Mesothelial cell of epicardium (in vitro differentiated cells): ENCODE results near the gene STK32A. TPM values are rescaled to one million over a fixed set of nuclear protein-coding genes. Genes with fewer than 3 reads are reported as not detected.
A peak's percentile ranks its signal among the peaks of the same experiment; 100 is the strongest.

Source experiments
- DNase-seq, 2 experiments: peaks; one replicate each; pipeline ENCODE4 v3.0.0; 2021; ENCODE audit warnings: low spot score in 2 of 2; ENCODE audit not compliant: unreplicated experiment in 2 of 2
- H3K27ac Mint-ChIP-seq: 2 replicates; pipeline ENCODE4 v1.8.0; 2021; ENCODE audit warnings: mixed read lengths
- H3K27me3 Mint-ChIP-seq: 2 replicates; pipeline ENCODE4 v1.8.0; 2021; ENCODE audit warnings: low read depth, mixed read lengths
- H3K36me3 Mint-ChIP-seq: 2 replicates; pipeline ENCODE4 v1.8.0; 2021; ENCODE audit warnings: mixed read lengths
- H3K4me1 Mint-ChIP-seq: 2 replicates; pipeline ENCODE4 v1.8.0; 2021; ENCODE audit warnings: mixed read lengths
- H3K4me3 Mint-ChIP-seq: 2 replicates; pipeline ENCODE4 v1.8.0; 2021; ENCODE audit warnings: mild to moderate bottlenecking, moderate library complexity, mixed read lengths
- H3K9me3 Mint-ChIP-seq: 2 replicates; pipeline ENCODE4 v1.8.0; 2021; ENCODE audit warnings: mixed read lengths
- total RNA-seq: library from RNA; stranded (reverse); gene quantifications from 3 replicates; pipeline ENCODE4 v1.2.1, GENCODE V29; 2021
- TF ChIP-seq, protein P1 (sequence below): fragments of 200-600 bp; sonication (generic); IDR thresholded peaks from one replicate; pipeline ENCODE4 v1.5.0; 2021; ENCODE audit warnings: antibody characterized with exemption; ENCODE audit not compliant: unreplicated experiment

Gene STK32A
- total RNA-seq, 1 donor from 2014 or later, result 3.5 TPM

DNA sequence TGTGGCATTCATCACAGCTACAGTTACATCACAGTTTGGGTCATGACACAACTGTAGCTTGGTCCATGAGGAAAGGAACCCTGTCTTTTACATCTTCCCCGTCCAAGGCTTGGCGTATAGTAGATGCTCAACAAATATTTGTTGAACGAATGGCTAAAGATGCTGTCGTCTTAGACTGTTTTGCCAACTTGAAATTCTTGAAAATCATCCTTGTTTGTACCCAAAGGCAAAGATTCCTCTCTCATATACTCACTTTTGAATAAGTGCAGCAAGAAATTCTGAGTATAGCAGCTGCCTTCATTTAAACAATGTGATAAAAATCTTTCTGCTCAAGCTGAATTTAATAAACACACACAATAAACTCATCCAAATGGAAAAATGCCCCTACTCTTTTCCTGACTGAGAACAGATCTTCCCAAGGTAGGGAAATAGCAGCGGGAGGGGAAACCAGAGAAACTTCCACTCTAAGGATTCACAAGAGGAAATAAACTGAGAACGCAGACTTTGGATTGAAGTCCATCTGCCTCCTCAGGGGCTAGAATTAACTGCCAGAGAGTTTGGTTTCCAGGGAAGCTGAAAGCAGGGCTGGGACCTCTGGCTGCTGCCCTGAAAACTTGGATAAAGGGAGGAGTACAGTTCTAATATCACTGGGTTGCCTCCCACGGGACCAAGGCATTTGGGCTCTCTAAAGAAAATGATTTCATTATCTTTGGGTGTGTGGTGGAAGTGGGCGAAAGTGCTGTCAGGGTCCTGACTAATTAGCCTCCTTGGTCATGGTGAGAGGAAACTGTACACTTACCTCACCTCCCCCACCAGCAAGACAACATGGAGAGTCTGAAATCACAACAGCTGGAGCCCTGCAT lies 175.9 kb downstream of the STK32A start:
- peaks cover 64% of the 10 kb centered on the region for H3K36me3 Mint-ChIP-seq
- H3K9me3 Mint-ChIP-seq, result no peaks in the 10 kb centered on the region
- DNase-seq, result no peak
- H3K27me3 Mint-ChIP-seq, result no peaks in the 10 kb centered on the region
- peaks cover 10% of the 10 kb centered on the region for H3K4me1 Mint-ChIP-seq
- H3K27ac Mint-ChIP-seq, result peak overlapping the region; percentile 23
- TF ChIP-seq, protein P1, sequence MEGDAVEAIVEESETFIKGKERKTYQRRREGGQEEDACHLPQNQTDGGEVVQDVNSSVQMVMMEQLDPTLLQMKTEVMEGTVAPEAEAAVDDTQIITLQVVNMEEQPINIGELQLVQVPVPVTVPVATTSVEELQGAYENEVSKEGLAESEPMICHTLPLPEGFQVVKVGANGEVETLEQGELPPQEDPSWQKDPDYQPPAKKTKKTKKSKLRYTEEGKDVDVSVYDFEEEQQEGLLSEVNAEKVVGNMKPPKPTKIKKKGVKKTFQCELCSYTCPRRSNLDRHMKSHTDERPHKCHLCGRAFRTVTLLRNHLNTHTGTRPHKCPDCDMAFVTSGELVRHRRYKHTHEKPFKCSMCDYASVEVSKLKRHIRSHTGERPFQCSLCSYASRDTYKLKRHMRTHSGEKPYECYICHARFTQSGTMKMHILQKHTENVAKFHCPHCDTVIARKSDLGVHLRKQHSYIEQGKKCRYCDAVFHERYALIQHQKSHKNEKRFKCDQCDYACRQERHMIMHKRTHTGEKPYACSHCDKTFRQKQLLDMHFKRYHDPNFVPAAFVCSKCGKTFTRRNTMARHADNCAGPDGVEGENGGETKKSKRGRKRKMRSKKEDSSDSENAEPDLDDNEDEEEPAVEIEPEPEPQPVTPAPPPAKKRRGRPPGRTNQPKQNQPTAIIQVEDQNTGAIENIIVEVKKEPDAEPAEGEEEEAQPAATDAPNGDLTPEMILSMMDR, result no peak
- no peak overlapping the region for H3K4me3 Mint-ChIP-seq

DNA sequence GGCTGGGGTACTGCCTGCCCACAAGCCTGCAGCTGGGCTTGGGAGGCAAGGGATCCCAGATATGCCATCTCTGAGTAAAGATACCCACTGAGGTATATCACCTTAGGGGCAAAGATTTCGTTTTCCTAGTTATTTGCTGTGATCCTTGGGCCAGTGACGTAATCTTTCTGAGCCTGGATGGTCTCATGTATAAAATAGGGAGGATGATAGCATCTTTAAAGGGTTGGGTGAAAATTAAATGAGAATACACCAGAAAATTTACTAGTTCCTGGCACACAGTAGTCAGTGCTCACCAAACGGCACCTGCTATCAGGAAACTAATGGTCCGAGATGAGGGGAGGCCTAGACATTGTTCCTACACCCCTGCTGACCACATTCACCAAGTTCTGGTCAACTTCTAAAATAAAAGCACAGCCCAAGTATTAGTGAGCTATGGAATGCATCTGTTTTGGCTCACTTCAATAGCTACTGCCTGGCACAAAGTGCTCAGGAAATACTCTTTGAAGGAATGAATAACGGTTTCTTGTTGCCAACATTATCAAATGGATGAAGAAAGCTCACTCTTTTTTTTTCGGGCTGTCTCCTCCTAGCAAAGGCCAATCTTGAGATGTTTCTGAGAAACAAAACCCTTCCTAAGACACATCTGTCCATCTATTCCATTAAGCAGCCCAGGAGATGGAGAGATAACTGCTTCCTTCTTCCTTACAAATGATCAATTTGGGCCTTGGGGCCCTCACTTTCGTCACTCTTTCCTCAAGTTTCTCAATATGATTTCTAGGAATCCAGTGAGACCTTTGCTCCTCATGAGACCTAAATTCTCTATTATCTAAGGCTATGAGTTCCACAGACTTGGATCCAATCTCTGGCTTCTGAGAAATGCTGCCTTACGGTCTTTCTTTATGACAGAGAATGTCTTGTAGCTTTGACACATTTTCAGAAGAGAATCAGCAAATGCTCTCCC lies 176.8 kb downstream of the STK32A start:
- no peak for DNase-seq
- Mint-ChIP-seq H3K9me3 (no peaks in the 10 kb centered on the region), H3K27me3 (no peaks in the 10 kb centered on the region), H3K4me3 (no peak overlapping the region), H3K36me3 (peaks cover 61% of the 10 kb centered on the region), H3K4me1 (peaks cover 10% of the 10 kb centered on the region), H3K27ac (peak overlapping the region; percentile 23)
- TF ChIP-seq, protein P1, result no peak

DNA sequence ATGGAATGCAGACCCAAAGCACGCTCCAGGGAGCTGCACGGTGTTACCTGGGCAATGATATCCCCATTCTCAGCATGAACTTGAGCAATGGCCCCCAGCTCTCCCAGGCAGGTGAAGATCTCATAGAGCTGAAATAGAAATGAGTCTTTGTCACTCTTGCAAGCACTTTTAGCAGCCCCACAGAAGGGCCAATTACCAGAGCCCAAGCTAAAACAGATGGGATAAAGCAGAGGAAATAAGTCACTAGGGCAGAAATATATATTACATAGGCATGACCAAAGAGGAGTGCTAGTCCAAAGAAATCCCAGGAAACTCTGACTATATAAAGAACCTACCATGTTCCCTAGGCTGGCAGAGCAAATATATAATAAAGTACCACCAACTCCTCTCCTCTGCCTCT lies 177.7 kb downstream of the STK32A start:
- peaks cover 61% of the 10 kb centered on the region for H3K36me3 Mint-ChIP-seq

DNA sequence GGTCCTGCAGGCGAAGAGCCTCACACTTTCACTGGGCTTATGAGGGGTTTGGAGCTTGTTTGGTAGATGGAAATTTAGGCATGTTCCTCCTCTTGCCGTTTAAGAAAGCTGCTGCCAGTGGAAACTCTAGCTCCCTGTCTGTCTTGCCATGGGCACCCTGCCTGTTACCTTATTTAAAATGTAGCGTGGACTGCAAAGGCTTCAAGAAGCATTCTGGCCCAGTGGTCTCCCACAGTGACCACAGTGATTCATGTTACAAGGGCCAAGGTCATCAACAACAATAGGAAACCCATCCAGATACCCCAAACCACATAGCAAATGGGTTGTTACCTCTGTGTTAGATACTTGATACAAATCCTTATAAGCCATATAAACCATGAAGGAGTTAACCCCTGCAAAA lies 178.4 kb downstream of the STK32A start:
- no peak overlapping the region for H3K4me3 Mint-ChIP-seq
- H3K4me1 Mint-ChIP-seq, result peaks cover 18% of the 10 kb centered on the region
- H3K27me3 Mint-ChIP-seq, result no peaks in the 10 kb centered on the region
- H3K36me3 Mint-ChIP-seq, result peaks cover 63% of the 10 kb centered on the region
- no peak for DNase-seq
- TF ChIP-seq, protein P1, result no peak
- H3K9me3 Mint-ChIP-seq, result no peaks in the 10 kb centered on the region
- H3K27ac Mint-ChIP-seq, result no peak overlapping the region

More for the DNA sequence above, 177.7 kb downstream of the STK32A start:
- Mint-ChIP-seq H3K27ac (no peak overlapping the region), H3K27me3 (no peaks in the 10 kb centered on the region), H3K4me3 (no peak overlapping the region), H3K4me1 (peaks cover 11% of the 10 kb centered on the region), H3K9me3 (no peaks in the 10 kb centered on the region)
- TF ChIP-seq, protein P1, result no peak
- no peak for DNase-seq

DNA sequence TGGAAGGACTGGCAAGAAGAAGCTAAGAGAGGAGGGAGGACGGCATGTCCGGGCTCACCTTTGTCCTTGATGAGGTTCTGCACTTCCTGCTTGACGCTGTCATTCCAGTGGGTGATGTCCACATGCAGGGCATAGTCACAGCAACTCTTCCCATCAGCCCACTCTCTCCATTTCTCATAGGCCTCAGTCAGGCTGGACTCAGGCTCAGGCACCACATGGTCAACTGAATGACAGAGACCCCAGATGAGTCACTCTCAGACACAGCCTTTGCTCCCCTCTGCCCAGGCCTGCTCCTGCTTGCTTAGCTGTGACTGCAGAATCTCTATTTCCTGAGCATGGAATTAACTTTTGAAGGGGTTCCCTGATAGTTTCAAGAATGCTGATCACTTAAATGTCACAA lies 180.8 kb downstream of the STK32A start:
- TF ChIP-seq, protein P1, result no peak
- Mint-ChIP-seq H3K4me1 (peaks cover 19% of the 10 kb centered on the region), H3K36me3 (peaks cover 54% of the 10 kb centered on the region), H3K4me3 (no peak overlapping the region), H3K27me3 (no peaks in the 10 kb centered on the region), H3K27ac (no peak overlapping the region), H3K9me3 (no peaks in the 10 kb centered on the region)
- DNase-seq, result no peak
